HG03025 (cell line): ENCODE data around the gene SRD5A1.

Experiments
- ATAC-seq: cut with Tn5 transposase; IDR thresholded peaks from one replicate; pipeline ENCODE4 v1.9.1; 2021; ENCODE audit warnings: mild to moderate bottlenecking, moderate library complexity; ENCODE audit not compliant: unreplicated experiment, low FRiP score

The SRD5A1 gene

DNA sequence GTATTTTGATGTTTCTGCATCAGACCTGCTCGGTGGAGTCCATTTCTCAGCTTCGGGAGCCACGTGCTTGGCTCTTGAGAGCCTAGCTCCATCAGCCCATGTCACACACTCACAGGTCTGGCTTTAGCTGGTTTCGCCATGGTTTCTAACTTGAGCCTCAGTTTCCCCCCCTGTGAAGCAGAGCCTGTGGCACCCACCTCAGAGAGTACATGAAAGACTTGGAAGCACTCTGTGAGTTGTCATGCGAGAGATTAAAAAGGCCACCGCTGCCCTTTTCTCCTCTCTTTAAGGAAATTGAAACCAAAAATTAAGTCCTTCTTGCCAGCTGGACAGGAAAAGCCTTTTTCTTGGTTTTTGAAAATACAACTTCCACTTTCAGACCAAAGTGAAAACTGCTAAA lies 88.8 kb downstream of the SRD5A1 start:
- ATAC-seq: peak; percentile 43

DNA sequence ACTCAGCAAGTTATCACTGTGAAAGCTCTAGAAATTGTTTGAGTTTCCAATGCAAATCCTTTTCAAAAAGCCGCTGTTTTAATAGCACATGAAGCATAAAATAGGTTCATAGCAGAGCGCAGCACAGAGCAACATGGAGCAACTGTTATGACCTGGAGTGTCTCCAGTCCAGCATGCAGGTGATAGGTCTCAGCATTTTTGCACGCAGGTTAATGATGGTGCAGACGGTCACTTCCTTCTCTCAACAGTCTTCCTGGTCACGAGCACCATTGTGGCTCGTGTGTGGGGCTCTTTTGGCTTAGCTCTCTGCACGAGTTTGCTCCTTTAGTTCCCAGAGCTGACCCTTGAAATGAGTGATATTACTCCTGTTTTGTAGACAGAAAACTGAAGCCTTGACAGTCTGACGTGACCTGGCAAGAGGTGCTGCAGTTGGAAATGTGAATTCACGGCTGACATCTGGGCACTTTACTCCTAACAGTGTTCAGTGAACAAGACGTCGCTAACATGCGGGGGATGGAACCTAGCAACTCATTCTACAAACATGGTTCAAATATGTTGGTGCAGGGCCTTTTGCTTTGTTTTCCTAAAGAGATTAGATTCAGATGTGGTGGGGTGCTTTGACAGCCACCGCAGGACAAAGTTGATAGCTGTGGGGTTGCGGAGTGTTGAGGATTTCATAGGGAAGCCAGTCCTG lies 90.0 kb downstream of the SRD5A1 start:
- ATAC-seq: no peak

DNA sequence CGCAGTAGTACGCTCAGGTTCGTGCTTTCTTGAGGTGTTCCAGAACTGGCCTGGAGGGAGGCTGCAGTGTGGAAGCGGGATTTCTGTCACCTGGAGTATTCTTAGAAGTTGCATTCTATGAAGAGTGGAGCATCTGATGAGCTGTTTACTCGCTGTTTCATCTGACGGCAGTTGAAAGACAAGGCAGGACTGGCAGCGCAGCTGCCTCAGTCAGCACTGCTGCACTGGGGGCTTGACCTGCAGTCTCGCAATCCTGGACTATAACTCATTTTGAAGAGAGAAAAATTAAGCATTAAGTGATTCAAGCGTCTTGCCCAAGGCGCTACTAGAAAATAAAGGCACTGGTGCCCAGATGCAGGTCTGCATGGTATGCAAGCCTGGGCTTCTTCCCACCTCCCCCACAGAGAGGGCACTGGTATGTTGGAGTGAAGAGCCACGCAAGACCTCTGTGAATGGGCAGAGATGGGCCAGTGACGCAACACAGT lies 90.6 kb downstream of the SRD5A1 start:
- no peak for ATAC-seq
